OCI-LY1 (cell line): ENCODE data around the gene OXSR1.

Experiments used
- H2AFZ ChIP-seq: fragments of 200-600 bp; sonication (generic), shearing (Covaris generic); 2 replicates; pipeline ENCODE4 v1.6.0; 2014; ENCODE audit warnings: antibody characterized with exemption, mild to moderate bottlenecking, low read length
- H3F3A ChIP-seq: fragments of 200-600 bp; sonication (generic), shearing (Covaris generic); 2 replicates; pipeline ENCODE4 v1.6.0; 2014; ENCODE audit warnings: mild to moderate bottlenecking, antibody characterized with exemption, low read length, moderate library complexity; ENCODE audit not compliant: insufficient read depth
- H3K27ac ChIP-seq: fragments of 200-600 bp; sonication (generic); 2 replicates; pipeline ENCODE4 v1.5.1; 2014; ENCODE audit warnings: low read length, mixed run types, mild to moderate bottlenecking, low read depth; ENCODE audit not compliant: poor library complexity, severe bottlenecking
- H3K27me3 ChIP-seq: fragments of 200-600 bp; sonication (generic); 2 replicates; pipeline ENCODE4 v1.6.0; 2014; ENCODE audit warnings: antibody characterized with exemption, mild to moderate bottlenecking, low read length, moderate library complexity; ENCODE audit not compliant: insufficient read depth
- H3K36me3 ChIP-seq: fragments of 200-600 bp; sonication (generic); 2 replicates; pipeline ENCODE4 v1.6.1; 2014; ENCODE audit warnings: mild to moderate bottlenecking, antibody characterized with exemption, low read length, moderate library complexity, mixed read lengths; ENCODE audit not compliant: insufficient read depth
- H3K4me1 ChIP-seq: fragments of 200-600 bp; sonication (generic); 2 replicates; pipeline ENCODE4 v1.5.1; 2014; ENCODE audit warnings: mild to moderate bottlenecking, low read length, moderate library complexity; ENCODE audit not compliant: insufficient read depth, severe bottlenecking
- H3K4me2 ChIP-seq: fragments of 200-600 bp; sonication (generic), shearing (Covaris generic); 2 replicates; pipeline ENCODE4 v1.6.1; 2014; ENCODE audit warnings: low read length
- H3K4me3 ChIP-seq: fragments of 200-600 bp; sonication (generic); 2 replicates; pipeline ENCODE4 v1.5.1; 2014; ENCODE audit warnings: low read length, low read depth, mild to moderate bottlenecking, mixed read lengths; ENCODE audit not compliant: poor library complexity, severe bottlenecking
- H3K79me2 ChIP-seq: fragments of 200-600 bp; shearing (Covaris generic); 2 replicates; pipeline ENCODE4 v1.6.1; 2016; ENCODE audit warnings: mixed run types, low read length, mixed read lengths; ENCODE audit not compliant: insufficient read depth
- H3K9ac ChIP-seq: fragments of 200-600 bp; sonication (generic), shearing (Covaris generic); 2 replicates; pipeline ENCODE4 v1.6.1; 2014; ENCODE audit warnings: mild to moderate bottlenecking, low read length, mixed read lengths
- H3K9me2 ChIP-seq: fragments of 200-600 bp; sonication (generic), shearing (Covaris generic); 2 replicates; pipeline ENCODE4 v1.6.1; 2014; ENCODE audit warnings: low read depth, mild to moderate bottlenecking, low read length, mixed read lengths
- H3K9me3 ChIP-seq: fragments of 200-600 bp; shearing (Covaris generic); 2 replicates; pipeline ENCODE4 v1.6.1; 2014; ENCODE audit warnings: low read length, mixed read lengths
- H4K20me1 ChIP-seq: fragments of 200-600 bp; sonication (generic), shearing (Covaris generic); 2 replicates; pipeline ENCODE4 v1.6.0; 2016; ENCODE audit warnings: mild to moderate bottlenecking, low read length; ENCODE audit not compliant: insufficient read depth
- CTCF ChIP-seq: fragments of 200-600 bp; sonication (generic), shearing (Covaris generic); IDR thresholded peaks from 2 replicates; pipeline ENCODE4 v1.5.1; 2017; ENCODE audit warnings: mild to moderate bottlenecking, antibody characterized with exemption, low read length, moderate library complexity, mixed read lengths
- EZH2 ChIP-seq: fragments of 200-600 bp; sonication (generic), shearing (Covaris generic); IDR thresholded peaks from 2 replicates; pipeline ENCODE4 v1.8.0; 2017; ENCODE audit warnings: borderline replicate concordance, mixed run types, mild to moderate bottlenecking, antibody characterized with exemption, low read length, moderate library complexity, mixed read lengths

The OXSR1 gene

GRCh38 chr3:38130631-38131065, 34.7 kb upstream of the OXSR1 start:
- no peak overlapping the region for H3K4me3 ChIP-seq
- H3K9me2 ChIP-seq: no peaks in the 10 kb centered on the region
- no peak overlapping the region for H3K4me2 ChIP-seq
- no peaks in the 10 kb centered on the region for H3K9me3 ChIP-seq
- no peaks in the 10 kb centered on the region for H4K20me1 ChIP-seq
- H3K79me2 ChIP-seq: no peaks in the 10 kb centered on the region
- H3K4me1 ChIP-seq: peaks cover 6% of the 10 kb centered on the region
- no peaks in the 10 kb centered on the region for H3F3A ChIP-seq
- no peak overlapping the region for H2AFZ ChIP-seq
- no peak for TF ChIP-seq EZH2
- TF ChIP-seq CTCF: no peak
- H3K27ac ChIP-seq: no peak overlapping the region
- H3K36me3 ChIP-seq: peaks cover 73% of the 10 kb centered on the region
- no peaks in the 10 kb centered on the region for H3K27me3 ChIP-seq
- no peak overlapping the region for H3K9ac ChIP-seq

- no peaks in the 10 kb centered on the region for H3K79me2 ChIP-seq
- no peaks in the 10 kb centered on the region for H3F3A ChIP-seq
- no peaks in the 10 kb centered on the region for H3K27me3 ChIP-seq
- no peak overlapping the region for H2AFZ ChIP-seq
- no peaks in the 10 kb centered on the region for H3K9me2 ChIP-seq
- H3K4me3 ChIP-seq: no peak overlapping the region
- peaks cover 61% of the 10 kb centered on the region for H3K36me3 ChIP-seq
- no peak overlapping the region for H3K4me2 ChIP-seq
- peaks cover 13% of the 10 kb centered on the region for H3K4me1 ChIP-seq
- H3K27ac ChIP-seq: no peak overlapping the region
- H4K20me1 ChIP-seq: no peaks in the 10 kb centered on the region
- peak; percentile 83 for TF ChIP-seq CTCF
- no peak for TF ChIP-seq EZH2
- H3K9me3 ChIP-seq: no peaks in the 10 kb centered on the region
- no peak overlapping the region for H3K9ac ChIP-seq
These were observed 33.5 kb upstream of the OXSR1 start for GRCh38 chr3:38131621-38132369.

- Histone ChIP-seq H3K4me1 (peaks cover 21% of the 10 kb centered on the region), H3K9me3 (no peaks in the 10 kb centered on the region), H3K4me2 (no peak overlapping the region), H4K20me1 (no peaks in the 10 kb centered on the region), H3K27ac (no peak overlapping the region), H2AFZ (no peak overlapping the region), H3K4me3 (no peak overlapping the region), H3K79me2 (no peaks in the 10 kb centered on the region), H3K36me3 (peaks cover 50% of the 10 kb centered on the region), H3K9ac (no peak overlapping the region), H3K9me2 (no peaks in the 10 kb centered on the region), H3K27me3 (no peaks in the 10 kb centered on the region), H3F3A (no peaks in the 10 kb centered on the region)
- TF ChIP-seq CTCF: no peak
- no peak for TF ChIP-seq EZH2
These were observed 32.2 kb upstream of the OXSR1 start for GRCh38 chr3:38133209-38133556.
